NB4 (cell line): ENCODE measurements around the gene MAP4.

Experiments
- CTCF ChIP-seq: IDR thresholded peaks from one replicate; pipeline ENCODE4 v1.5.1; 2012; ENCODE audit warnings: low read depth, low read length
- MYC ChIP-seq: IDR thresholded peaks from 2 replicates; pipeline ENCODE4 v1.6.1; 2011; ENCODE audit warnings: low read depth, low read length
- POLR2A ChIP-seq: IDR thresholded peaks from 2 replicates; pipeline ENCODE4 v1.6.1; 2011; ENCODE audit warnings: mild to moderate bottlenecking; ENCODE audit not compliant: insufficient read length; ENCODE audit errors: extremely low read depth

GRCh38 chr3:48001991-48002390 lies 14.2 kb downstream of the MAP4 start:
- no peak for TF ChIP-seq POLR2A
- TF ChIP-seq CTCF, result no peak
- TF ChIP-seq MYC, result no peak
